Measurements from ENCODE around the gene PCSK2. TPM values are rescaled to one million over a fixed set of nuclear protein-coding genes. Genes with fewer than 3 reads are reported as not detected.

The PCSK2 gene
- total RNA-seq, 4 donors from 2014 or later, result 0.64 to 4.1 (median 1.4) TPM; not detected in 1

- no peak for DNase-seq
- TF ChIP-seq POLR2A (IDR thresholded peaks at IDR 0.05) (no peak), EP300 (IDR thresholded peaks at IDR 0.05; ENCODE audit: low read depth) (no peak), POLR2AphosphoS5 (IDR thresholded peaks at IDR 0.05) (no peak)
- Histone ChIP-seq H3K9me3 (no peaks in the 10 kb centered on the region), H3K36me3 (no peaks in the 10 kb centered on the region), H3K27ac (no peak overlapping the region), H3K4me1 (no peaks in the 10 kb centered on the region), H3K4me3 (no peak overlapping the region), H3K27me3 (no peaks in the 10 kb centered on the region)
- in situ Hi-C loops (cut with MboI; ENCODE audit: low pct_ligation_motif_present in 1 of 4, low pct_unique_long_range_greater_than_20kb in 1 of 4, low sequenced_read_pairs in 3 of 4) (no loop called here), intact Hi-C loops (cut with DNase I; ENCODE audit: low total_unique reads) (no loop called here)
- WGBS, 2 donors (ENCODE audit: low coverage in 1 of 2), result 44 to 47% methylated on average over 3 to 7 of the region's 7 CpGs
Observed at GRCh38 chr20:17399303-17399985, 172.6 kb downstream of the PCSK2 start.

GRCh38 chr20:17403461-17403860, 176.6 kb downstream of the PCSK2 start:
- in situ Hi-C loops (cut with MboI; ENCODE audit: low pct_ligation_motif_present in 1 of 4, low pct_unique_long_range_greater_than_20kb in 1 of 4, low sequenced_read_pairs in 3 of 4) (no loop called here), intact Hi-C loops (cut with DNase I; ENCODE audit: low total_unique reads) (no loop called here)
- Histone ChIP-seq H3K4me1 (no peaks in the 10 kb centered on the region), H3K27me3 (no peaks in the 10 kb centered on the region), H3K36me3 (no peaks in the 10 kb centered on the region), H3K27ac (no peak overlapping the region), H3K9me3 (no peaks in the 10 kb centered on the region), H3K4me3 (no peak overlapping the region)
- no peak for TF ChIP-seq POLR2A (IDR thresholded peaks at IDR 0.05)
- TF ChIP-seq CTCF (IDR thresholded peaks at IDR 0.05), result no peak
- no peak for TF ChIP-seq POLR2AphosphoS5 (IDR thresholded peaks at IDR 0.05)
- TF ChIP-seq EP300 (IDR thresholded peaks at IDR 0.05; ENCODE audit: low read depth), result no peak
- DNase-seq, result no peak
- WGBS, 2 donors (ENCODE audit: low coverage in 1 of 2), result 40 to 47% methylated on average over 3 to 4 of the region's 4 CpGs

GRCh38 chr20:17406051-17406590, 179.3 kb downstream of the PCSK2 start:
- DNase-seq, result no peak
- 32 to 43% methylated on average over 3 of the region's 3 CpGs for WGBS, 2 donors (ENCODE audit: low coverage in 1 of 2)
- TF ChIP-seq EP300 (IDR thresholded peaks at IDR 0.05; ENCODE audit: low read depth) (no peak), POLR2AphosphoS5 (IDR thresholded peaks at IDR 0.05) (no peak), CTCF (IDR thresholded peaks at IDR 0.05) (no peak), POLR2A (IDR thresholded peaks at IDR 0.05) (no peak)
- Histone ChIP-seq H3K27ac (no peak overlapping the region), H3K4me1 (no peaks in the 10 kb centered on the region), H3K4me3 (no peak overlapping the region), H3K27me3 (no peaks in the 10 kb centered on the region), H3K9me3 (no peaks in the 10 kb centered on the region), H3K36me3 (no peaks in the 10 kb centered on the region)
- intact Hi-C loops (cut with DNase I; ENCODE audit: low total_unique reads), result no loop called here
- in situ Hi-C loops (cut with MboI; ENCODE audit: low pct_ligation_motif_present in 1 of 4, low pct_unique_long_range_greater_than_20kb in 1 of 4, low sequenced_read_pairs in 3 of 4), result no loop called here

- H3K4me1 ChIP-seq, result no peaks in the 10 kb centered on the region
- TF ChIP-seq POLR2A (IDR thresholded peaks at IDR 0.05) (no peak), CTCF (IDR thresholded peaks at IDR 0.05) (no peak), EP300 (IDR thresholded peaks at IDR 0.05; ENCODE audit: low read depth) (no peak), POLR2AphosphoS5 (IDR thresholded peaks at IDR 0.05) (no peak)
- no peak for DNase-seq
- intact Hi-C loops (cut with DNase I; ENCODE audit: low total_unique reads), result no loop called here
- H3K36me3 ChIP-seq, result no peaks in the 10 kb centered on the region
- in situ Hi-C loops (cut with MboI; ENCODE audit: low pct_ligation_motif_present in 1 of 4, low pct_unique_long_range_greater_than_20kb in 1 of 4, low sequenced_read_pairs in 3 of 4), result no loop called here
- H3K27me3 ChIP-seq, result no peaks in the 10 kb centered on the region
- no peak overlapping the region for H3K27ac ChIP-seq
- 58 to 73% methylated on average over 5 of the region's 5 CpGs for WGBS, 2 donors (ENCODE audit: low coverage in 1 of 2)
- no peaks in the 10 kb centered on the region for H3K9me3 ChIP-seq
- no peak overlapping the region for H3K4me3 ChIP-seq
Observed at GRCh38 chr20:17407550-17407949, 180.7 kb downstream of the PCSK2 start.

Data from transverse colon (tissue), 4 donors.